ENCODE measurements around the gene RFC2.

DNA sequence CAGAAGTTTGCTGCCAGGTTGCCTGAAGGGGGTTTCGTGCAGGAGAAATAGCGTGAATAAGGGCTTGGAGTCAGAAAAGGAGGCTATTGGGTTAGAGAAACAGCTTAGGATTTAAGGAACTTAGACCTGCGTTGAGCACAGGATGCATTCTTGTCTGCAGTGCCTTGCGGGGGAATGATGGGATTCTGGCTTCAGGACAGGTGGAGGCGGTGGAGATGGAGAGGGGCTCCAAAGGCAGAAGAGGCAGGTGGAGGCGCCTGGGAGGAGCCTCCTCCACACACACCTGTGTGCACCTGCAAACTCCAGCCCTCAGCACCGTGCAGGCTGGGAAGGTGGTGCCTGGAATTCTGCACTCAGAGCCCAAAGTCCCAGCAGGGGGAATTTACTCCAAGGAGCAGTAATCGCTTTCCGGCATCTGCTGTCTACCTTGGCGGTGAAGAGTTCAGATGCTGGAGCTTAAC, 36.8 kb upstream of the RFC2 start:
- TF ChIP-seq, protein P1, sequence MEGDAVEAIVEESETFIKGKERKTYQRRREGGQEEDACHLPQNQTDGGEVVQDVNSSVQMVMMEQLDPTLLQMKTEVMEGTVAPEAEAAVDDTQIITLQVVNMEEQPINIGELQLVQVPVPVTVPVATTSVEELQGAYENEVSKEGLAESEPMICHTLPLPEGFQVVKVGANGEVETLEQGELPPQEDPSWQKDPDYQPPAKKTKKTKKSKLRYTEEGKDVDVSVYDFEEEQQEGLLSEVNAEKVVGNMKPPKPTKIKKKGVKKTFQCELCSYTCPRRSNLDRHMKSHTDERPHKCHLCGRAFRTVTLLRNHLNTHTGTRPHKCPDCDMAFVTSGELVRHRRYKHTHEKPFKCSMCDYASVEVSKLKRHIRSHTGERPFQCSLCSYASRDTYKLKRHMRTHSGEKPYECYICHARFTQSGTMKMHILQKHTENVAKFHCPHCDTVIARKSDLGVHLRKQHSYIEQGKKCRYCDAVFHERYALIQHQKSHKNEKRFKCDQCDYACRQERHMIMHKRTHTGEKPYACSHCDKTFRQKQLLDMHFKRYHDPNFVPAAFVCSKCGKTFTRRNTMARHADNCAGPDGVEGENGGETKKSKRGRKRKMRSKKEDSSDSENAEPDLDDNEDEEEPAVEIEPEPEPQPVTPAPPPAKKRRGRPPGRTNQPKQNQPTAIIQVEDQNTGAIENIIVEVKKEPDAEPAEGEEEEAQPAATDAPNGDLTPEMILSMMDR (IDR thresholded peaks at IDR 0.05; ENCODE audit: low read depth, low read length, poor library complexity, severe bottlenecking) = no peak
- TF ChIP-seq EZH2phosphoT487 (IDR thresholded peaks at IDR 0.05; ENCODE audit: borderline replicate concordance, low read length) = no peak
